Measurements from ENCODE around the gene EXO1. TPM values are rescaled to one million over a fixed set of nuclear protein-coding genes. Genes with fewer than 3 reads are reported as not detected.

The EXO1 gene
- total RNA-seq, 1 experiment from 2014 or later = 46.6 TPM

DNA sequence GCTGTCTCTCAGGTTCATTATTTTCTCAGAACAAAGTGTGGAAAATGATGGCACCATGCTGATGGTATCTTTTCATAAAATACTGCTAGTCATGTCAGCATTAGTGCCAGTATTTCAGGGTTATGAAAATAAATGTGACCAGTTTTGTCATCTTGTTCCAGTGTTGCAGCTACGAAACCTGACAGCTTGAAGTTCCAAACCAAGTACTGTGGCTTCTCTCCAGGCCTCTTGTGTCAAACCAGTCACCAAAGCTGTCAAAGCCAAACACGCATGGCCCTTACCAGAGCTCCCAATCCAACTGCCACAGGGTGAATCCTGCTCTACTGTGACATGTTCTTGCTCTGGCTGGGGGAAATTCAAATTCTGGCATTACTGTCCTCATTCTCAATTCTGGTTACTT is 20.7 kb upstream of the EXO1 start:
- Histone ChIP-seq H3K27ac (ENCODE audit: low read depth, low read length, poor library complexity, severe bottlenecking) (no peak overlapping the region), H3K4me1 (ENCODE audit: insufficient read depth, low read length, poor library complexity, severe bottlenecking) (no peaks in the 10 kb centered on the region), H3K4me3 (ENCODE audit: low read depth, low read length, poor library complexity, severe bottlenecking) (no peak overlapping the region), H3K36me3 (ENCODE audit: insufficient read depth, low read length, poor library complexity, severe bottlenecking) (no peaks in the 10 kb centered on the region), H3K27me3 (replicated peaks; ENCODE audit: insufficient read depth, low read depth, low read length, poor library complexity) (no peaks in the 10 kb centered on the region), H3K9me3 (ENCODE audit: low read depth, low read length, poor library complexity, severe bottlenecking) (no peaks in the 10 kb centered on the region)
- TF ChIP-seq, protein P1, sequence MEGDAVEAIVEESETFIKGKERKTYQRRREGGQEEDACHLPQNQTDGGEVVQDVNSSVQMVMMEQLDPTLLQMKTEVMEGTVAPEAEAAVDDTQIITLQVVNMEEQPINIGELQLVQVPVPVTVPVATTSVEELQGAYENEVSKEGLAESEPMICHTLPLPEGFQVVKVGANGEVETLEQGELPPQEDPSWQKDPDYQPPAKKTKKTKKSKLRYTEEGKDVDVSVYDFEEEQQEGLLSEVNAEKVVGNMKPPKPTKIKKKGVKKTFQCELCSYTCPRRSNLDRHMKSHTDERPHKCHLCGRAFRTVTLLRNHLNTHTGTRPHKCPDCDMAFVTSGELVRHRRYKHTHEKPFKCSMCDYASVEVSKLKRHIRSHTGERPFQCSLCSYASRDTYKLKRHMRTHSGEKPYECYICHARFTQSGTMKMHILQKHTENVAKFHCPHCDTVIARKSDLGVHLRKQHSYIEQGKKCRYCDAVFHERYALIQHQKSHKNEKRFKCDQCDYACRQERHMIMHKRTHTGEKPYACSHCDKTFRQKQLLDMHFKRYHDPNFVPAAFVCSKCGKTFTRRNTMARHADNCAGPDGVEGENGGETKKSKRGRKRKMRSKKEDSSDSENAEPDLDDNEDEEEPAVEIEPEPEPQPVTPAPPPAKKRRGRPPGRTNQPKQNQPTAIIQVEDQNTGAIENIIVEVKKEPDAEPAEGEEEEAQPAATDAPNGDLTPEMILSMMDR (conservative IDR thresholded peaks at IDR 0.05; ENCODE audit: low read depth, low read length) = no peak
- no peak for TF ChIP-seq EZH2 (IDR thresholded peaks at IDR 0.05; ENCODE audit: borderline replicate concordance, low read depth, low read length, poor library complexity, severe bottlenecking)
- intact Hi-C loops (cut with micrococcal nuclease; ENCODE audit: unreplicated experiment) = no loop called here
- DNase-seq (ENCODE audit: low spot score) = no peak
- no TSS peak for BruUV-seq (replicated peaks)
- POLR2A ChIA-PET (ENCODE audit: low non-redundant PET) = no interaction called here
- CTCF ChIA-PET = no interaction called here

DNA sequence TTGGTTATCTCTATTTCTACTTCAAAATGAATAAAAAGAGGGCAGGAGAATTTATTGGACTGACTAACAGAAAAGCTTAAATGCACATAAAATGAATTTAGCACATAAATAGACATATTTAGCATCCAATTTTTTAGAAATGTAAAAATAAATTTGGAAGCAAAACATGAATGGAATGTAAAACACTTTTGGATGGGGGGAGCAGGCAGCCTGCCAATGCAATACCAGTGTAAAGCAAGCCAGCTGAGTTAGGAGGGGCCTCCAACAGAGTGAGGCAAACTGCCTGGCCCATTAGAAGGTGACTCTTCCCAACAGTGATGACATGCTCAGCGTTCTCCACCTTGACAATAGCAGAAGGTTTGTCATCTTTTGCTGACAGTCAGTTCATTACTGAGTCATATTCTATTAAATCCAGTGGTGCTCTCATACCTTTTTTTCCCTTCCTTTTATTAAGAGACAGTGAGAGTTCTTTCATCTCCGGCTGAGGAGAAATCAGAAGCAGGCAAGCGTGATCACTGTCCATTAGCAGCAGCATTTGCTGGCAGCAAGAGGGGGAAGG is 19.5 kb upstream of the EXO1 start:
- CTCF ChIA-PET = no interaction called here
- H3K4me3 ChIP-seq (ENCODE audit: low read depth, low read length, poor library complexity, severe bottlenecking) = no peak overlapping the region
- POLR2A ChIA-PET (ENCODE audit: low non-redundant PET) = no interaction called here
- intact Hi-C loops (cut with micrococcal nuclease; ENCODE audit: unreplicated experiment) = no loop called here
- H3K4me1 ChIP-seq (ENCODE audit: insufficient read depth, low read length, poor library complexity, severe bottlenecking) = no peaks in the 10 kb centered on the region
- no peaks in the 10 kb centered on the region for H3K9me3 ChIP-seq (ENCODE audit: low read depth, low read length, poor library complexity, severe bottlenecking)
- no peaks in the 10 kb centered on the region for H3K27me3 ChIP-seq (replicated peaks; ENCODE audit: insufficient read depth, low read depth, low read length, poor library complexity)
- no peaks in the 10 kb centered on the region for H3K36me3 ChIP-seq (ENCODE audit: insufficient read depth, low read length, poor library complexity, severe bottlenecking)
- TF ChIP-seq, protein P1 (conservative IDR thresholded peaks at IDR 0.05; ENCODE audit: low read depth, low read length) = no peak
- no peak for TF ChIP-seq EZH2 (IDR thresholded peaks at IDR 0.05; ENCODE audit: borderline replicate concordance, low read depth, low read length, poor library complexity, severe bottlenecking)
- no peak for DNase-seq (ENCODE audit: low spot score)
- no TSS peak for BruUV-seq (replicated peaks)
- no peak overlapping the region for H3K27ac ChIP-seq (ENCODE audit: low read depth, low read length, poor library complexity, severe bottlenecking)

DNA sequence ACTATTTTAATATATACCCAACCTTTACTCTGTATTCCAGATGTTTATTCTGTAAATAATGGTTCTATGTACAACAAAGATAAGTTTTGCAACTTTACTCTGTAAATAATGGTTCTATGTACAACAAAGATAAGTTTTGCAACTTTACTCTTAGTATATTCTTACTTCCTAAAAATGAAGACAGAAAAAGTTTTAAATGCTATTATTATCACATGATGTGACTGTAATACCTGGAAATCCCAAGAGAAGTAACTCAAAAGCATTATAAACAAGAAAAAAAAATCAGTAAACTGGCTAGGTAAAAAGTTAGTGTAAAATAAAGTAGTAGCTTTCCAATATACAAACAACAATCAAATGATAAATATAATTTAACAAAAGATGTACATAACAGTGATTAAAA is 18.5 kb upstream of the EXO1 start:
- H3K36me3 ChIP-seq (ENCODE audit: insufficient read depth, low read length, poor library complexity, severe bottlenecking) = no peaks in the 10 kb centered on the region
- TF ChIP-seq, protein P1 (conservative IDR thresholded peaks at IDR 0.05; ENCODE audit: low read depth, low read length) = no peak
- TF ChIP-seq EZH2 (IDR thresholded peaks at IDR 0.05; ENCODE audit: borderline replicate concordance, low read depth, low read length, poor library complexity, severe bottlenecking) = no peak
- POLR2A ChIA-PET (ENCODE audit: low non-redundant PET) = no interaction called here
- CTCF ChIA-PET = no interaction called here
- no peaks in the 10 kb centered on the region for H3K27me3 ChIP-seq (replicated peaks; ENCODE audit: insufficient read depth, low read depth, low read length, poor library complexity)
- DNase-seq (ENCODE audit: low spot score) = no peak
- H3K27ac ChIP-seq (ENCODE audit: low read depth, low read length, poor library complexity, severe bottlenecking) = no peak overlapping the region
- H3K9me3 ChIP-seq (ENCODE audit: low read depth, low read length, poor library complexity, severe bottlenecking) = no peaks in the 10 kb centered on the region
- no peaks in the 10 kb centered on the region for H3K4me1 ChIP-seq (ENCODE audit: insufficient read depth, low read length, poor library complexity, severe bottlenecking)
- intact Hi-C loops (cut with micrococcal nuclease; ENCODE audit: unreplicated experiment) = no loop called here
- no TSS peak for BruUV-seq (replicated peaks)
- no peak overlapping the region for H3K4me3 ChIP-seq (ENCODE audit: low read depth, low read length, poor library complexity, severe bottlenecking)
